ENCODE results near the gene EIF1AD. TPM values are rescaled to one million over a fixed set of nuclear protein-coding genes. Genes with fewer than 3 reads are reported as not detected.

The EIF1AD gene
- total RNA-seq, 1 donor from 2014 or later, result 34.9 TPM

- peak overlapping the region; percentile 85 for H3K4me3 Mint-ChIP-seq (ENCODE audit: unreplicated experiment)
- H3K36me3 Mint-ChIP-seq (ENCODE audit: low read depth, unreplicated experiment), result peaks cover 23% of the 10 kb centered on the region
- H3K9me3 Mint-ChIP-seq (ENCODE audit: unreplicated experiment), result no peaks in the 10 kb centered on the region
- H3K4me1 Mint-ChIP-seq (ENCODE audit: unreplicated experiment), result peaks cover 23% of the 10 kb centered on the region
- TF ChIP-seq CTCF (IDR thresholded peaks at IDR 0.05; ENCODE audit: unreplicated experiment), result no peak
- peaks cover 16% of the 10 kb centered on the region for H3K27me3 Mint-ChIP-seq (ENCODE audit: unreplicated experiment)
- DNase-seq (ENCODE audit: low spot score), result no peak
- peak overlapping the region; percentile 68 for H3K27ac Mint-ChIP-seq (ENCODE audit: unreplicated experiment)
These were observed 39.8 kb downstream of the EIF1AD start for GRCh38 chr11:65962141-65962564.

- Mint-ChIP-seq H3K36me3 (ENCODE audit: low read depth, unreplicated experiment) (peaks cover 17% of the 10 kb centered on the region), H3K4me3 (ENCODE audit: unreplicated experiment) (peak within 1 kb of the TSS; percentile 97), H3K4me1 (ENCODE audit: unreplicated experiment) (peaks cover 23% of the 10 kb centered on the region), H3K27me3 (ENCODE audit: unreplicated experiment) (peaks cover 16% of the 10 kb centered on the region), H3K27ac (ENCODE audit: unreplicated experiment) (peak within 1 kb of the TSS; percentile 97), H3K9me3 (ENCODE audit: unreplicated experiment) (no peaks in the 10 kb centered on the region)
- peak; percentile 93 for DNase-seq (ENCODE audit: low spot score)
- no peak for TF ChIP-seq CTCF (IDR thresholded peaks at IDR 0.05; ENCODE audit: unreplicated experiment)
These were observed 40.5 kb downstream of the EIF1AD start, which contains the start of gene SART1 for GRCh38 chr11:65961267-65962140. Gene SART1, plus strand, starts transcription at chr11:65961734. Its CDS starts 47 bp downstream, at chr11:65961781.

- H3K27ac Mint-ChIP-seq (ENCODE audit: unreplicated experiment), result peak overlapping the region; percentile 97
- peaks cover 14% of the 10 kb centered on the region for H3K27me3 Mint-ChIP-seq (ENCODE audit: unreplicated experiment)
- H3K36me3 Mint-ChIP-seq (ENCODE audit: low read depth, unreplicated experiment), result peaks cover 12% of the 10 kb centered on the region
- no peaks in the 10 kb centered on the region for H3K9me3 Mint-ChIP-seq (ENCODE audit: unreplicated experiment)
- TF ChIP-seq CTCF (IDR thresholded peaks at IDR 0.05; ENCODE audit: unreplicated experiment), result no peak
- peak overlapping the region; percentile 97 for H3K4me3 Mint-ChIP-seq (ENCODE audit: unreplicated experiment)
- no peak for DNase-seq (ENCODE audit: low spot score)
- peaks cover 23% of the 10 kb centered on the region for H3K4me1 Mint-ChIP-seq (ENCODE audit: unreplicated experiment)
These were observed 41.1 kb downstream of the EIF1AD start for GRCh38 chr11:65960824-65961266.

- Mint-ChIP-seq H3K4me3 (ENCODE audit: unreplicated experiment) (no peak overlapping the region), H3K4me1 (ENCODE audit: unreplicated experiment) (peaks cover 23% of the 10 kb centered on the region), H3K27me3 (ENCODE audit: unreplicated experiment) (peaks cover 12% of the 10 kb centered on the region), H3K27ac (ENCODE audit: unreplicated experiment) (no peak overlapping the region), H3K36me3 (ENCODE audit: low read depth, unreplicated experiment) (peaks cover 5% of the 10 kb centered on the region), H3K9me3 (ENCODE audit: unreplicated experiment) (no peaks in the 10 kb centered on the region)
- no peak for TF ChIP-seq CTCF (IDR thresholded peaks at IDR 0.05; ENCODE audit: unreplicated experiment)
- DNase-seq (ENCODE audit: low spot score), result no peak
These were observed 43.1 kb downstream of the EIF1AD start for GRCh38 chr11:65958774-65959420.

Data from endothelial cell (in vitro differentiated cells).